Hypothalamus (tissue), 51 donors: ENCODE results near the gene CDCA4.

Source experiments
- DNase-seq, 51 donors: peaks; one replicate each; lab custom pipeline; 2025; lab: John Stamatoyannopoulos, UW

Gene CDCA4

DNA sequence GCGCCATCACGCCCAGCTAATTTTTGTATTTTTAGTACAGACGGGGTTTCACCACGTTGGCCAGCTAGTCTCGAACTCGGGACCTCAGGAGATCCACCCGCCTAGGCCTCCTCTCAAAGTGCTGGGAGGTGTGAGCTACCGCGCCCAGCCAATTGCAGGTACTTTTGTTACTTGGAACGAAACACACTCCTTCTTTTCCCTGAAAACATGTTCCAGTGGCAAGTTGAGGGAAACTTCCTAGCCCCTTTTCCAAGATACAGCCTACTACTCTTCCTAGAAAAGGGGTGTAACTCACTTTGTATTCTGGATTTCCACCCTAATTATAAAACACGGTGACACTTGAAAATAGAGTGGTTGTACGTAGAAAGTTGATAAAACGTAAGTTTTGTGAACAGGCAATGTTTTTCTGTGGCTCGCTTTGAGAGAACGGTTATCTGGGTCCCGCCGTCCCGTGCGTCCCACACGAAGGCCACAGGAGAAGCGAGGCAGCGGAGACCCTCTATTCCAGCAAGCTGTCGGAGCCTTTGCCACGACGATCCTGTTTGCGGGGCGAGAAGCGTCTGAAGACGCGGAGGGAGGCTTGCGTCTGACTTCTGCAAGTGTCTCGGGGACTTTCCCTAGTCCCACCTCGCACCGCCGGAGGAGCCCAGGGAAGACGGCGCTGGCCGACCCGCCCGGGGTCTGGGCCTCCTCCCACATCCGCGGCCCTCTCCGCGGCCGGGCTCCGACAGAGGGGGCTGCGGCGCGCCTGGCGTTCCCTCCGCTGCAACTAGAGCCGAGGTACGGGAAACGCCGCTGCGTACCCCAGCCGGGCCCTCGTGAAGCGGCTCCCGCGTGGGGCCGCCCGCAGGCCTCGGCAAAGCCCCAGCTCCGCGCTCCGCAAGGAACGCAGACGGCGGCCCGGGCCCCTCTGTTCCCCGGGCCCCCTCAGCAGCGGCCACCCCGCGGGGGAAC lies 745 bp downstream of the CDCA4 start:
- peak in 2 of 51 donors; percentile 25 to 29 for DNase-seq

DNA sequence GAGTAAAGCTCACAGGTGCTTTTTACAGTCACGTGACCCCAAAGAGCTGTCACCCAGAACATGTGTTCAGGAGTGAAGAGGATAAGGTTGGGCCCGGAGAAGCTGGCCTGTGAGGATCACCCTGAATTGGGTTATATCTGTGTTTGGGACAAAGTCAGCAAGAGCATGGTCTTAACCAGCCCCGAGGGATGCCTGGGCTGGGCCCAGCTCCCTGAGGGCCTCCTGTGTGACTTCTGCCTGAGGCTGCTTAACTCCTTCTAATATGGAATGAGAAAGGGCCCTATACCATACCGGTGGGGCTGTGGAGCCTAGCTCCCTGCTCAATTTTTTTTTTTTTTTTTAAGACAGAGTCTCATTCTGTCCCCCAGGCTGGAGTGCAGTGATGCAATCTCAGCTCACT lies 2.5 kb downstream of the CDCA4 start:
- DNase-seq, result no peak

DNA sequence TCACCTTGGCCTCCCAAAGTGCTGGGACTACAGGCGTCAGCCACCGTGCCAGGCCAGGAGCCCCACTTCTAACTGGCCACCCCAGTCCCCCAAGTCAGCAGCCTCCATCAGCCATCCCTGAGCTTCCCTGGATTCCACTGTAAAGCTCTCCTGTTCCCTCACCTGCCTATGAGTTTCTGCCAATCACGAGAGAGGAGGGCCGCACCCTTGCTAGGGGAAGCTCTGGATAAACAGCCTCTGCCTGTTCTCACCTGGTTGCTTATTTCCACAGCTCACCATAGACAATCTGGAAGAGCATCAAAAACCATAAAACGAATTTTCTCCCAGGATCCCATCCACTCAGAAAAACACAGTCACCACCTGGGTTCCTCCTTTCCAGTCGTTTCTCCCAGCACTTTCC lies 5.0 kb downstream of the CDCA4 start:
- DNase-seq, result no peak

DNA sequence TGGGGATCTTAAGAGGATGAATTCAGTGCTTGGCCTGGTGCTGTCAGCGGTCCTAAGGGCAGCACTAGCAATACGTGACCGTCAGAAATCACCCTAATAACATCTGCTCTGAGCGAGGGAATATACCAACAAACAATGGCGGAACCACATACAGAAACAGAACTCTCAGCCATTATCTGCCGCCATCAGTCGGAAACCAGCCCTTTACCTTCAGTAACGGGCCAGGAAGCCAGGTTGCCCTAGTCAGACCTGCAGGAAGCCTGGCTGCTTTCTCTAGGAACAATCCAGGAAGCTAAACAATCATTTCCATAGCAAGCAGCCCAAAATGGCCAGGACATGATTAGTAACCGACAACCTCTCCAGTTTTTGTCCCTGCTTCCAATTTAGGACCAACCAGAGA lies 5.6 kb downstream of the CDCA4 start:
- DNase-seq, result no peak

DNA sequence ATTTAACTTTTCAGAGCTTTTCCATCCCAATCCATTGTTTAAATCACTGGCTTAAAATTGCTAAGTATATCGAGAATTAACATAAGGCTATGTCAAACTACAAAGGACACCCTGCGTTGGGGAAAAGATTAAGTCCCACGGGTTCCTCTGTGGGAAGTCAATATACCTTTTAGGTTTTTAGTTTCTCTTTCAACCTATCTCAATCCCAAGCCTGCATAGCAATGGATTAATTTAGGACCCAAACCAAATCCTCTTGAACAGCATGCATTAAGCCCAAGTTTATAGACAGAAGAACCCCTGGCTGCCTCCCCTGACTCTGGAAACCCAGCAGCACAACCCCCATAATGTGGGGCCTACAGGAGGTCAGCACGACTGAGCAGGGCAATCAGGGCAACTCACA lies 6.3 kb downstream of the CDCA4 start:
- no peak for DNase-seq

DNA sequence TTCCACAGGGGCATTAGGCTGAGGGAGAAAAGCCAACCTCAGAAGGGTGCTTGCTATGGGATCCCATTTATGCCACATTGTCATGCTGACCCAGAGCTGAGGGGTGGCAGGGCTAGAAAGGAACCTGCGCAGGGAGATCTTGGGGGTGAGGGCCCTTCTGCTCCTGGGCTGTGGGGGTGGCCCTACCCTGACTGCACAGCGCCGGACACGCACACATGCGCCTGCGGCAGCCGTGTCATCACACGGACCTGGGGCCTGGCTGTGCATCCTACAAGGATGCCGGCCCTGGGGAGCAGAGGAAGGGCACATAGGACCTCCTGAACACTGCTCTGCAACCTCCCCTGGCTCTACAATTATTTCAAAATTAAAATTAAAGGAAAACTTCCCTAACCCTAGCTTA lies 6.9 kb downstream of the CDCA4 start:
- DNase-seq, result no peak

DNA sequence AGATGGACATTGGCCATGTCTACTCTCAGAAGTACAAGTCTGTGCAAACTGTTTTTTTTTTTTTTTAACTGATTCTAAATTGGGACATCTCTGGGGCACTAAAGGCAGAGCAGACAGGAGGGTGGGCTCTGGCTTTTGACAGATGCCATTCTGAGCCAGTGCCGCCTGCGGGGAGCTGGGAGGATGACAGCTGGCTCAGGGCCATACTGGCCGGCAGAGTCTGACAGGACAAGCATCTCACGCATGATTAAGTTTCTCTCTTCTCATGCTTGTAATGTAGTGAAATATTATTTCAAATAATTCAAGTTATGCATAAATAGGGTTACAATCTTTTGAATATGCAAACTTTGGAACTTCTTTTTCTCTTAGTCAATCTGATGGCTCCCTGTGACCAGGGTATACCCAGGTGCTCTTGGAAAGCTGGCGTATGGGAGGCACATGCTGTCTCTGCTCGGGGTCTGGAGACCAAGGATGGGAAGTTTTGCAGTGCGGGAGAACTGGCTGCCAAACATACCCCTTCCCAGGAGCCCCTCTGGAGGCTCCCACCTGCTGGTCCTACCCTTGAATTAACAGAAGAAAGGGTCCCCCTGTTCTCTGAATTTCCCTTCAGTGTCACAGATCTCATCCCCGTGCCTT lies 7.6 kb downstream of the CDCA4 start:
- DNase-seq, result peak in 11 of 51 donors; percentile 3 to 44 (median 23)

DNA sequence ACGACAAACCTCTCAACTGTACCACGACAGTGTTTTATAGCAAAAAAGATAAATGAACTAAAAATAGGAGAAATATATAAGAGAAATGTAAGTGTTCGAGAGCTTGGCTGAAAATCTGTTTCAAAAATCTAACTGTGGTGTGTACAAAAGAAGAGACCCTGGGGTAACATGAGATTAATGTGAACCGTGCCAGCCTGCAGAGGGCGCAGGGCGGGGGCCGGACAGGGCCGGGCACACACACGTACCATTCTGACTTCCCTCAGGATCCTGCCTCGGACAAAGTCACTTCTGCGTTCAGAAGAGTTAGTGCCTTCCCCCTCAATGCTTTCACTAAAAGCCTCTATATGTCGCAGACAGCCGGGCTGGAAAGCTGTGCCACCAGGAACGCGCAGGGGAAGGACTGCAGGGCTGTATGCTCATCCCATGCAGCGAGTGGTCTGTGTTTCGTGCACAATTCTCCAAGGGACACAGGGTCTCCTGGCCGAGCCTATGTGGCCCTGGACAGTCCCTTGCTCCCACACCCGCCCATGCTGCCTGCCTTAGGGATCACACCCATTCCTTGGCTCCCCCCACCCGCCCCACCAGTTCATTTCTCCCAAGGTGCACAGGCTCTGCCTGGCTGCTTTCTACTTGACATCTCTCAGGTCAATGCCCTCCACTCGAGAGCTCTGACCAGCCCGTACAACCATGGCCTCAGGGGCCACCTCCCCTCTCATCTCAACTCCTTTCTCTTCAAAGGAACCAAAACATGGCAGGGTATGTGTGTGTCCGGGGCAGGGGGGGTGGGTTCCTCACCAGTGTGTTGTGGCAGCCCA lies 8.5 kb downstream of the CDCA4 start:
- no peak for DNase-seq

DNA sequence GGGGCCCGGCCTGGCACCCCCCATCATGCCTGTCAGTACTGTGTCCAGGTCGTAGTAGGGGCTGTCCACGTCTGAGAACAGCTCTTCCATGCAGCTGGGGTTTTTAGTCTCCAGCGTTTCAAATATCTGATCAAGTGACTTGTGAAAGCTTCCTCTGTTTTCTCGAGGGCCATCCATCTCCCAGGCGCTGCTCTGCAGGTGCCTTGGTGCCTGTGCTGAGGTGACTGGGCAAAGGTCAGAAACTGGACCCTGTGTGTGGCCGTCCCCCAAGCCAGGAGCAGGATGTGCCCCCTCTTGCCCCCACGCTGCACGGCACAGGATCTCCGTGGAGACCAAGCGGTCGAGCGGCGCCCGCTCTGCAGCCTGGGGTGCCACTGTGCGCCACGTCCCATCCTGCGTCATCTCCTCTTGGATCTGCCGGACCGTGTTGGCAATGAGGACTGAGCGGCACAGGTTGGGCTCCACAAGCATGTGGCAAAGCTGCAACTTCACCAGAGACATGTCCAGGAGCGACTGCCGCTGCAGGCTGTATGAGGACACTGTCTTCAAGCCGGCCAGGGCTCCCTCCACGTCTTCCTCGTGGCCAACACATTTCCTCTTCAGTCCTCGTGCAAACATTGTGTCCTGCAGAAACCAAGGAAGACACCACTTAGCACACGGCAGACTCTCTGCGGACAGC lies 9.4 kb downstream of the CDCA4 start:
- DNase-seq, result no peak

DNA sequence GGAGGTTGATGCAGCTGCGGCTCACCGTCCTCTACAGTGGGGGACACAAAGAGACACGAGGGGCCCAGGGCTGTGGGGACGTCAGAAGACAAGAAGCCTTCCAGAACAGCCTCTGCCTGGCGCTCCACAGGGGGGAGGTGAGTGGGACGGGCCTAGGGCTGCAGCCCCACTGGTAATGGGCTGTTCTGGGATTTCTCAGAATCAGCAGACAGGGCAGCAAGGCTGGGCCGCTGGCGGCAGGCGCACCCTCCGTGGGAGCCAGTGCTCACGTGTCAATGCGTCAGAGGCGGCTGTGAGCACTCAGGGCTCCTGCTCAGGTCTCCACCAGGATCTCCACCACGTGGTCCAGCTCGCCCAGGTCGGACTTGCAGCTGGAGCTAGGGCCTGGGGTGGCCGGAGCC lies 10.0 kb downstream of the CDCA4 start:
- no peak for DNase-seq

DNA sequence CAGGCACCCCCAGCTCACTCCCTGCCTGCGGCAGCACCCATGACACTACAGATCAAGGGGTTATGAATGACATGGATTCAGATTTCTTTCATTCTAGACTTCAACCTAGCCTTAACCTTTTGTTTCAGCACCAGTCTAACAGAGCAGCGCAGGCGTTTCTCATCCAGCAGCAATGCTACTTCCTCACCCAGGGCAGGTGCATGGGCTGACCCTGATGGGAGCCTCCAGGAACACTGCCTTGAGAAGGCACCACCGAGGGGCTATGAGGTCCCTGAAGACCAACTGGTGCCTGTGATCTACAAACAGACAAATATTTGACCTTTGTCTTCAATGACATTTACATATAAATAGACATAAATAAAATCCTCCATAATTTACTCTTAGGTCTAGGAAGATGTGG lies 10.8 kb downstream of the CDCA4 start:
- no peak for DNase-seq

DNA sequence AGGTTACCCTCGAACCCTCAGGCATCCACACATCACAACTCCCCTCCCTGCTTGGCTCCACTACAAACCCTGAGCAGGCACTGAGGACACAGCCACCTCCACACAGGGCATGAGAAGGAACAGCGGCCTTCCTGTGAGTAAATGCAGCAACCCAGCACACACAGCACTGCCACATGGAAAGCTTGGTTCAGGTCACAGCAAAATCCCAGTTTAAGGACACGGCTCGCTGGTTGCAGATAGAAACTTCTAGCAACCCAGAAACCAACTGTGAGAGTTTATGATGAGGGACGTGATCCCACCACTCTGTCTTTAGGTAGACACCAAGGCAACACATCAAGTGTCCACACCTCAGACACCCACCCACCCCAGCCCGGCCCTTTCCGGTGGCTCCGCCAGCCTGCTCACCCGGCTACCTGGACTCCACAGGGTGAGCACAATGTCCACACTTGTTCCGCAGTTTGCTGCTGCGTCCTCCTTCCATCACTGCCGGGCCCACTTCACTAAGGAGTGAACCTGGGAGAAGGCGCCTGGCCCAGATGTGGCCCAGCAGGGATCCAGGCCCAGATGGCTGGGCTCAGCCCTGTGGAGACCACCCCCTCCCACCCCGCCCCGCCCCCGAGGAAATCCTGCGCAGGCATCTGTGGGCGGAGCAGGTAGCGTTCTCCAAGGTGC lies 13.2 kb downstream of the CDCA4 start:
- no peak for DNase-seq

DNA sequence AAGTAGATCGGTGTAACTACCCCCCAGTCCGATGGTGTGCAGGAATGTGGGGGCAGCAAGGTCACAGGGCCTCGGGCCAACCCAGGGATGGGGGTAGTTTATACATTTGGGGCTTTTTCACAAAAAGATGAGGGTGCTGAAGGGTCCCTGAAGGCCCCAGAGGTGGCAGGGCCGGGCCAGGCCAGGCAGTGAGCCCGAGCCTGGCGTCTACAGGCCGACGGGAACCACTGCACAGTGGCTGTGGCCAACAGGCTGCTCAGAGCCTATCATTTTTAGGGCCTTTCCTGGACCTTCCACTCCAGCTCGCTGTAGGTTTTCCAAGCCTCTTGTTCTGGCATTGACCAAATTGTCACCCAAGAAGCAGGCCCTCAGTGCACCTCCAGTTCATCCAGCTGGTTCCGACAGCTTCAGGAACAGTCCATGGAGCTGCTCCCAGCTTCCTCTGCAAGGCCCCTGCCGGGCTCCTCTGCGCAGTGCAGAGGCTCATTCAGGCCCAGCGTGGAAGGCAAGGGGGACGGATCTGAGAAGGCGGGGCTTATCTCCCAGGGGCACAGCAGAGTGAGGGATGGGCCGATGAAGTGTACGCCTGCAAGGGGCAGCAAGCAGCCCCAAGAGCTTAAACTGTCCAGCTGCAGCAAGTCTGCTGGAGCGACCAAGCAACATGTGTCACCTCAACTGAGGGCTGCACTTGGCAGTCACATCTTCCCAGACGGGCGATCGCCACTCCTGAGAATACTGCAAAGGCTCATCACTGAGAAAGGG lies 13.9 kb downstream of the CDCA4 start:
- DNase-seq, result no peak

DNA sequence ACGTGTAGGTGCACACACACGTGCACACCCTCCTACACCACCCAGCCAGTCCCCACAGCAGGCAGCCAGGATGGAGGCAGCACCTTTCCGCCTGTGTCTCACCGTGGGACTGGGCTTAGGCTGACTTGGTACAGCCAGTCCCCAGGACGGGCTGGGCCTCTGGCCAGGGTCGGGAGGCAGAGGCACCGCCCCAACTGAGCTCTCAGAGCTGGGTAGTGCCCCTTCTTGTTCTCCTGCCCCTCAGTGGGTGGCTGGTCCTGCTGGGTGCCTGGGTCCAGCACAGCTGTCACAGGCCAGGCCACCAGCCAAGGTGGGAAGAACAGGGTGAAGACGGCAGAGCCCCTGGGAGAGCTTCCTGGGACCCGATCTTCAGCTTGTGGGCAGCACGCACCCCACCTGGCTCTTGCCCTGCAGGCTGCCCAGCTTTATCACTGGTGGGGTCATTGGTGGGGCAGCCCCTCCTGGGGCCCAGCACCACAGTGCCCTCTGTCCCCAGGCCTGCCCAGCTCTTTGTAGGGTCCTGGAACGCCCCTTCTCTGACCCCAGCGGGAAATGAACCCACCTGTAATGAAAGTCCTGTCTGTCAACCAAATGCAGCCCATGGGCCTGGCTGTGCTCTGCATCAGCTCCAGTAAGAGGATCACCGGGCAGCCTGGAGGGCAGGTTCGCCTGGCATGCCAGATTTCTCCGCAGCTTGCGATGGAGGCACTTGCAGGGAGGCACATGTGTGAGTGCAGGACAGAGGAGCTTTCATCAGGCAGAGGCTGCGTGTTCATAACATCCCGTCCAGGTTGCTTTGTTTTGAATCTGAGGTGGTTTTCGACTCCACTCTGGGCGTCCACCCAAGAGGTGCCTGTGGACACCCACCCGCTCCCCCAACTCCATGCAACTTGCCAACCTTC lies 14.7 kb downstream of the CDCA4 start:
- DNase-seq, result no peak

DNA sequence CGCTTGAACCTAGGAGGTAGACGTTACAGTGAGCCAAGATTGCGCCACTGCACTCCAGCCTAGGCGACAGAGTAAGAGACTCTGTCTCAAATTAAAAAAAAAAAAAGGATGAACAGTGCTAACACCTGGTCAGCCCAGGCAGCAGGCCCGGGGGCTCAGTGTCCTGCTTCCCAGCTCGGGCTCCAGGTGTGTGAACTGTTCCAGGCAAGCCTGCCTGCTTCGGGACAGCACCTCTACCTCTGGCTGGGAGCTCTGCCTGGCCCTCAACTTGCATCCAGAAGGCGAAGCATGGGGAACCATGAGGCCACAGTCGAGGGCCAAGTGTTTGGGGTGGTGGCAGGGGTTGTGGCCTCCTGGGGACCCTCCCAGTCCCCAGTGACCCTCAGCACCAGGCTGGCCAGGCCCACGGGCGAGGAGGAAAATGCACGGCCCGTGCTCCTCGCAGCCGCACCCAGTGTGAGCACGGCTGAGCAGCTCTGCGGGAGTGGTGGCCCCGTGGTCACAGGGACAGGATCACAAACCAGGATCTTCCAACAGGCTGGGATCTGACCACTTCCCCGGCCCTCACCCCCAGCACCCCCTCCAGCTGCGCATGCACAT lies 15.5 kb downstream of the CDCA4 start:
- no peak for DNase-seq

DNA sequence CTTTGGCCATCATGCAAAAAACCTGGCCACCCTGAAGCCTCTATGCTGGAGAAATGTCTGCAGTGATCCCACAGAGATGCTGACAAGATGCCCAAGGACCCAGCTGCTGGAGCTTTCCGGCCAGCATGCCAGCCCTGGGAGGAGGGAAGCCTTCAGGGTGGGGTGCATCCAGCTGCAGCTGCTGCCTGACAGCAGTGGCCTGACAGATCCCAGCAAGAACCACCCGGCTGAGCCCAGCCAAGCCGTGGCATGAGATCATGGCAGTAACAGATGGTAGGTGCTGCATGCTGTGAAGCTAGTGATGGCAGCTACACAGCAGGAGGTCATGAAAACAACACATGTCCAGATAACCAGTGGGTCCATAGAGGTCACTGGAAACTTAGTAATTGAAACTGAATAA lies 21.5 kb downstream of the CDCA4 start:
- DNase-seq, result no peak

DNA sequence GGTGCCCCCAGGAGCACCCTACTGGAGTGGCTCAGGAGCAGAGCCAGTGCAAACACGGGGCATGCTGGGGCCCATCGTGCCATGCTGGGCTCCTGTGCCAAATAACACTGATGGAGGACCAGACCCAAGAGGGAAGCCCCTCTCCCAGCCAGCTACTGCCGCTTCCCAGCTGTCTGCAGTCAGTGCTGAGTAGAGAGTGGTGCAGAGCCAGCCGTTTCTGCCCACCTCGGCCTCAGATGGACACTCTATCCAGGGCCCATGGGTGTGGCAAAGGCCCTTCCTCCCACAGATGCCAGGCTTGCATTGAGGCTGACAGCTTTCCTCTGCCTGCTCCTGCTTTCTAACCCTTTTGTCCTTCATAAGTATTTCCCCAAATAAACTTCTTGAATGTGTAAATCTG lies 22.1 kb downstream of the CDCA4 start:
- no peak for DNase-seq

DNA sequence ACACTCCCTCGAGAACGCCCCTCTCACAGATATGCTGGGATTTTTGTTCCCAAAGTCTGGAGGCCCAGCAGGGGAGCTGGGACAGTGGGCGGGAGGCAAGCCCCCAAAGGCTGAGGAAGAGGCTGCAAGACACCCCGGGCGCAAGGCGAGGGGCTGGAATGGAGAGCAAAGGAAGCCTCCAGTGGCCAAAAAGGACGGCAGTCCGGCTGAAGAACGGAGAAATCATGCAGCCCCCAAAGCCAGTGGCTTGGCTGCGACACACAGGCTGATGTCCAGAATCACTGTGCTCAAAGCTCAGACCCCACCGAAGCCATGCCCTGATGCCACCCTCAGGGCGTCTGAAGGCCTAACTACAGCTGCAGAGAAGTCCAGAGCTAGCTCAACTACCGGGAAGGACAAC lies 24.4 kb downstream of the CDCA4 start:
- no peak for DNase-seq
